Calu3 (cell line): ENCODE data around the gene SH2D6. TPM values are rescaled to one million over a fixed set of nuclear protein-coding genes. Genes with fewer than 3 reads are reported as not detected.
A peak's percentile ranks its signal among the peaks of the same experiment; 100 is the strongest.

Experiments used
- BruUV-seq: library from RNA; stranded (reverse); fragments of 400-500 nt; replicated peaks from 2 replicates; lab custom pipeline; 2021; lab: Mats Ljungman, UMichigan
- CTCF ChIA-PET: fragments of 300-600 bp; sonication (Branson Sonifier 250); formaldehyde crosslinking; loops from one replicate; lab custom pipeline; 2022; ENCODE audit warnings: antibody characterized with exemption; lab: Charles Lee
- DNase-seq: peaks from one replicate; pipeline ENCODE4 v3.0.0; 2022
- H3K27ac Mint-ChIP-seq: one replicate; pipeline ENCODE4 v1.8.0; 2022; ENCODE audit warnings: mixed read lengths; ENCODE audit not compliant: unreplicated experiment
- H3K27me3 Mint-ChIP-seq: one replicate; pipeline ENCODE4 v1.8.0; 2022; ENCODE audit warnings: mixed read lengths; ENCODE audit not compliant: unreplicated experiment
- H3K36me3 Mint-ChIP-seq: one replicate; pipeline ENCODE4 v1.8.0; 2022; ENCODE audit warnings: mild to moderate bottlenecking, moderate library complexity, mixed read lengths; ENCODE audit not compliant: insufficient read depth, unreplicated experiment
- H3K4me1 Mint-ChIP-seq: one replicate; pipeline ENCODE4 v1.8.0; 2022; ENCODE audit warnings: mild to moderate bottlenecking, low read depth, mixed read lengths; ENCODE audit not compliant: unreplicated experiment
- H3K4me3 Mint-ChIP-seq: one replicate; pipeline ENCODE4 v1.8.0; 2022; ENCODE audit warnings: mild to moderate bottlenecking, low read depth, moderate library complexity, mixed read lengths; ENCODE audit not compliant: unreplicated experiment
- H3K9me3 Mint-ChIP-seq: one replicate; pipeline ENCODE4 v1.8.0; 2022; ENCODE audit warnings: low read depth, mixed read lengths; ENCODE audit not compliant: unreplicated experiment
- intact Hi-C: fragments of 100-400 bp; cut with micrococcal nuclease; formaldehyde crosslinking; loops from one replicate; pipeline ENCODE4 v1.10.0; 2022; ENCODE audit not compliant: unreplicated experiment
- total RNA-seq: library from RNA; stranded (reverse); gene quantifications from 2 replicates; pipeline ENCODE4 v1.2.3, GENCODE V29; 2022
- TF ChIP-seq, protein P1 (sequence below): fragments of 200-600 bp; IDR thresholded peaks from one replicate; pipeline ENCODE4 v1.8.0; 2022; ENCODE audit warnings: antibody characterized with exemption; ENCODE audit not compliant: unreplicated experiment

Gene SH2D6
- total RNA-seq, 1 experiment from 2014 or later = 1.8 TPM

DNA sequence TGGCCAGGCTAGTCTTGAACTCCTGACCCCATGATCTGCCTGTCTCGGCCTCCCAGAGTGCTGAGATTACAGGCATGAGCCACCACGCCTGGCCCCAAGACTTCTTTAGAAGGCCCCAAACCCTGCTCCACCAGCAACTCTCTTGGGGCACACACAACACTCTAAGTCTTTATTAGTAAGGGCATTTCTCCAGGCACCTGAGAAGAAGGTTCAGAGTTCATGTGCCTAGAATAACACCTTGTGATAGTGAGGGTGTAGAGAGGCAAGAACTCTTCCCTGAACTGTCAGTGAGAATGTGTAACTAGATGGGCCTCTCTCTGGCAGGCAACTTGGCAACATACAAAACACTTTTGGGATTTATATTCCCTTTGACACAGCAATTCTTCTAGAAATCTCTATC is 43.8 kb downstream of the SH2D6 start:
- Mint-ChIP-seq H3K4me3 (no peak overlapping the region), H3K9me3 (peaks cover 2% of the 10 kb centered on the region), H3K4me1 (peaks cover 35% of the 10 kb centered on the region), H3K36me3 (no peaks in the 10 kb centered on the region), H3K27ac (no peak overlapping the region), H3K27me3 (no peaks in the 10 kb centered on the region)
- no TSS peak for BruUV-seq
- intact Hi-C loops = no loop called here
- no peak for DNase-seq
- CTCF ChIA-PET = interaction anchor here (0.7 kb wide), 2 partner anchors 43 to 263 kb away, joined by 3 to 4 read pairs; no protein-coding TSS in a partner anchor
- TF ChIP-seq, protein P1, sequence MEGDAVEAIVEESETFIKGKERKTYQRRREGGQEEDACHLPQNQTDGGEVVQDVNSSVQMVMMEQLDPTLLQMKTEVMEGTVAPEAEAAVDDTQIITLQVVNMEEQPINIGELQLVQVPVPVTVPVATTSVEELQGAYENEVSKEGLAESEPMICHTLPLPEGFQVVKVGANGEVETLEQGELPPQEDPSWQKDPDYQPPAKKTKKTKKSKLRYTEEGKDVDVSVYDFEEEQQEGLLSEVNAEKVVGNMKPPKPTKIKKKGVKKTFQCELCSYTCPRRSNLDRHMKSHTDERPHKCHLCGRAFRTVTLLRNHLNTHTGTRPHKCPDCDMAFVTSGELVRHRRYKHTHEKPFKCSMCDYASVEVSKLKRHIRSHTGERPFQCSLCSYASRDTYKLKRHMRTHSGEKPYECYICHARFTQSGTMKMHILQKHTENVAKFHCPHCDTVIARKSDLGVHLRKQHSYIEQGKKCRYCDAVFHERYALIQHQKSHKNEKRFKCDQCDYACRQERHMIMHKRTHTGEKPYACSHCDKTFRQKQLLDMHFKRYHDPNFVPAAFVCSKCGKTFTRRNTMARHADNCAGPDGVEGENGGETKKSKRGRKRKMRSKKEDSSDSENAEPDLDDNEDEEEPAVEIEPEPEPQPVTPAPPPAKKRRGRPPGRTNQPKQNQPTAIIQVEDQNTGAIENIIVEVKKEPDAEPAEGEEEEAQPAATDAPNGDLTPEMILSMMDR = no peak

DNA sequence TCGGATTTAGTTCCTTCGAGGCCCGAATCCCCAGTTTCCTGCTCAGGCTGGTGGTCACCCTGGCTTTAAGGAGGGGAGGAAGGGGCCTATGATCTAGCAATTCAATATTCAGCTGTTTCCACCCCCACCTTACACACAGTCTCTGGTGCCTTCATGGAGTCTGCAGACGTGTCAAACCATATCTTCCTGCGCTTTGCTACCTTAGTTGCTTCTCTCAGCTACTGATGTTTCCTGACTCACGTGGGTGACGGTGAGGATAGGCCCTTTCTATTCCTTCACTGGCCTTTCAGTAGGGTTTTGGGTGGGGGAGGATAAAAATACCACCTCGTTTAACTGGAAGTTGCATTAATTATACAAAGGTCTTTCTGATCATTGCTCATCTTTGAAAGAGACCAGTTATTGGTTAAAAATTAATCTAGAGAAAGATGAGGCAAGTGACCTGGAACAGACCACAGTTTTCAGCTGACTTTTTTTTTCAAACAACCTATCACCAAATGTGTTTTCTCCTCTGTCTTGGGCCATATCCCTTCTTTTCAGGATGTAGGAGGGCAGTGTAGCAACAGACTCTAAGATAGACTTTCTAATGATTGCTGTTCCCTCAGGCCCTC is 49.7 kb downstream of the SH2D6 start:
- peaks cover 30% of the 10 kb centered on the region for H3K4me1 Mint-ChIP-seq
- peak; percentile 8 for DNase-seq
- CTCF ChIA-PET = interaction anchor here (0.6 to 1.0 kb wide), 6 partner anchors 19 to 573 kb away, joined by 3 to 4 read pairs (median 3); no protein-coding TSS in a partner anchor
- TF ChIP-seq, protein P1 = no peak
- intact Hi-C loops = loop anchor here (2.0 kb wide), 2 partner anchors 31 to 73 kb away; no protein-coding TSS in a partner anchor
- BruUV-seq = no TSS peak
- no peak overlapping the region for H3K4me3 Mint-ChIP-seq
- no peaks in the 10 kb centered on the region for H3K9me3 Mint-ChIP-seq
- H3K27me3 Mint-ChIP-seq = no peaks in the 10 kb centered on the region
- H3K27ac Mint-ChIP-seq = peak overlapping the region; percentile 61
- H3K36me3 Mint-ChIP-seq = no peaks in the 10 kb centered on the region

DNA sequence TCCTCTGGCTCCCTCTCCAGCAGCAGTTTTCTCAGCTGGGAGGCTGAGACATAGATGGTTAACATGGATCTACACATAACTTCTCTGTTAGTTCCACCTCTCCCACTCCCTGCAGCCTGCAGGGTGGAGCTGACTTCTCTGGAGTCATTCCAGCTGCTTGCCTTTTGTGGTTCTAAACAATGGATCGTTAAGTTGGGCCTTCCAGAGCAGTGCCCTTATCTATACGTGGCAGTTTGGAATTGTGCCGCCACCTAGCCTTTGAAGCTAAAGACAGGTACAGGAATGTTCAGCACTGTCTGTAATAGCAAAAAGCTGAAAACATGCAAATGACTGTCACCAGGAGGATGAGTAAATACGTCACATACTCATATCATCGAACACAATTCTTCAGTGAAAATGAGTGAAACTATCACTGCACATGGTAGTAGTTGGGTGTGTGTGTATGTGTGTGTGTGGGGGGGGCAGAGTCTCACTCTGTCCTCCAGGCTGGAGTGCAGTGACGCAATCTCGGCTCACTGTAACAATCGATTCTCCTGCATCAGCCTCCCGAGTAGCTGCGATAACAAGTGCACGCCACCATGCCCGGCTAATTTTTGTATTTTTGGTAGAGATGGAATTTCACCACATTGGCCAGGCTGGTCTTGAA is 50.3 kb downstream of the SH2D6 start:
- no TSS peak for BruUV-seq
- intact Hi-C loops = loop anchor here (2.0 kb wide), 2 partner anchors 30 to 72 kb away; no protein-coding TSS in a partner anchor
- CTCF ChIA-PET = interaction anchor here (0.6 to 1.0 kb wide), 6 partner anchors 19 to 572 kb away, joined by 3 to 5 read pairs (median 3); no protein-coding TSS in a partner anchor

More for the DNA sequence above, 50.3 kb downstream of the SH2D6 start:
- peaks cover 30% of the 10 kb centered on the region for H3K4me1 Mint-ChIP-seq
- no peaks in the 10 kb centered on the region for H3K27me3 Mint-ChIP-seq
- H3K4me3 Mint-ChIP-seq = no peak overlapping the region
- no peaks in the 10 kb centered on the region for H3K9me3 Mint-ChIP-seq
- H3K27ac Mint-ChIP-seq = peak overlapping the region; percentile 61
- peak; percentile 72 for DNase-seq
- H3K36me3 Mint-ChIP-seq = no peaks in the 10 kb centered on the region
- TF ChIP-seq, protein P1 = no peak
